HT1080 (cell line): ENCODE data around the gene DCAF6. TPM values are rescaled to one million over a fixed set of nuclear protein-coding genes. Genes with fewer than 3 reads are reported as not detected.
"Not testable (repeated sequence)": the region's sequence is repeated elsewhere in the genome, so short reads cannot be mapped to it uniquely, and the experiment has no call there.

ENCODE experiments used
- DNase-seq: peaks from one replicate; pipeline ENCODE4 v3.0.0-alpha.2; 2015; ENCODE audit warnings: low read depth
- polyA plus RNA-seq, 2 experiments: library from polyadenylated mRNA; depleted of rRNA; stranded (reverse); fragments of >200 nt; gene quantifications; 2 replicates each; pipeline ENCODE4 v1.2.3, GENCODE V29; 2015
- total RNA-seq: library from RNA; depleted of rRNA; stranded (reverse); fragments of >200 nt; shearing (Covaris generic); gene quantifications from 2 replicates; pipeline ENCODE4 v1.2.3, GENCODE V29; 2014; rRNA removed

The DCAF6 gene
- 33.5 and 39.5 TPM in 2 replicates for total RNA-seq
- 48.5 and 57.0 TPM in 2 replicates for polyA plus RNA-seq (2015; cell fraction: cytosol; rRNA removed)
- polyA plus RNA-seq (2015; cell fraction: nucleus; rRNA removed), result 31.0 and 42.2 TPM in 2 replicates

- peak; percentile 99 for DNase-seq
Measured at GRCh38 chr1:167936068-167936929, at the start of gene DCAF6. Gene DCAF6 (plus strand): TSS chr1:167936683. CDS start chr1:167936912, 229 bp downstream.

GRCh38 chr1:167887187-167887586 is 49.3 kb upstream of the DCAF6 start:
- not testable (repeated sequence) for DNase-seq

- no peak for DNase-seq
Measured at GRCh38 chr1:167890400-167890799, 46.1 kb upstream of the DCAF6 start.

GRCh38 chr1:167893798-167894197 is 42.7 kb upstream of the DCAF6 start:
- no peak for DNase-seq

GRCh38 chr1:167898578-167899222 is 37.8 kb upstream of the DCAF6 start:
- no peak for DNase-seq

- no peak for DNase-seq
Measured at GRCh38 chr1:167899253-167899681, 37.2 kb upstream of the DCAF6 start.

- no peak for DNase-seq
Measured at GRCh38 chr1:167900907-167901306, 35.6 kb upstream of the DCAF6 start.

GRCh38 chr1:167904652-167905130 is 31.8 kb upstream of the DCAF6 start:
- peak; percentile 87 for DNase-seq

- no peak for DNase-seq
Measured at GRCh38 chr1:167905182-167905581, 31.3 kb upstream of the DCAF6 start.

GRCh38 chr1:167905671-167906070 is 30.8 kb upstream of the DCAF6 start:
- DNase-seq, result no peak

GRCh38 chr1:167909691-167910180 is 26.7 kb upstream of the DCAF6 start:
- DNase-seq, result no peak

GRCh38 chr1:167910530-167910929 is 26.0 kb upstream of the DCAF6 start:
- no peak for DNase-seq

- DNase-seq, result no peak
Measured at GRCh38 chr1:167911413-167911812, 25.1 kb upstream of the DCAF6 start.

- no peak for DNase-seq
Measured at GRCh38 chr1:167912294-167912693, 24.2 kb upstream of the DCAF6 start.

GRCh38 chr1:167913895-167914496 is 22.5 kb upstream of the DCAF6 start, which contains the start of gene ADCY10:
Gene ADCY10 (minus strand): TSS chr1:167914134. CDS start chr1:167905140, 8,994 bp downstream.
- no peak for DNase-seq

GRCh38 chr1:167915569-167915968 is 20.9 kb upstream of the DCAF6 start:
- no peak for DNase-seq

GRCh38 chr1:167916766-167917511 is 19.5 kb upstream of the DCAF6 start:
- no peak for DNase-seq

GRCh38 chr1:167922023-167922422 is 14.5 kb upstream of the DCAF6 start:
- no peak for DNase-seq

GRCh38 chr1:167922611-167923074 is 13.8 kb upstream of the DCAF6 start:
- no peak for DNase-seq

GRCh38 chr1:167923324-167924056 is 13.0 kb upstream of the DCAF6 start:
- no peak for DNase-seq
